BLaER1 (cell line): Measurements from ENCODE around the gene DUOXA1.
"Not testable (repeated sequence)": the region's sequence is repeated elsewhere in the genome, so short reads cannot be mapped to it uniquely, and the experiment has no call there.

Experiments
- H3K27ac ChIP-seq: shearing (Covaris generic); formaldehyde crosslinking; 2 replicates; pipeline ENCODE4 v1.8.1; 2022
- H3K27me3 ChIP-seq: shearing (Covaris generic); formaldehyde crosslinking; 2 replicates; pipeline ENCODE4 v1.8.1; 2022
- H3K36me3 ChIP-seq: shearing (Covaris generic); formaldehyde crosslinking; 2 replicates; pipeline ENCODE4 v1.8.1; 2022
- H3K4me1 ChIP-seq: shearing (Covaris generic); formaldehyde crosslinking; 2 replicates; pipeline ENCODE4 v1.8.1; 2022
- H3K4me2 ChIP-seq: shearing (Covaris generic); formaldehyde crosslinking; 2 replicates; pipeline ENCODE4 v1.8.1; 2022
- H3K4me3 ChIP-seq: shearing (Covaris generic); formaldehyde crosslinking; 2 replicates; pipeline ENCODE4 v1.8.1; 2022
- H3K9ac ChIP-seq: shearing (Covaris generic); formaldehyde crosslinking; 2 replicates; pipeline ENCODE4 v1.8.1; 2022
- H3K9me3 ChIP-seq: shearing (Covaris generic); formaldehyde crosslinking; 2 replicates; pipeline ENCODE4 v1.8.1; 2022
- H4K20me1 ChIP-seq: shearing (Covaris generic); formaldehyde crosslinking; 2 replicates; pipeline ENCODE4 v1.8.1; 2022
- Cebpa-rat ChIP-seq: shearing (Covaris generic); IDR thresholded peaks from 2 replicates; pipeline ENCODE4 v1.8.1; 2022

The DUOXA1 gene

DNA sequence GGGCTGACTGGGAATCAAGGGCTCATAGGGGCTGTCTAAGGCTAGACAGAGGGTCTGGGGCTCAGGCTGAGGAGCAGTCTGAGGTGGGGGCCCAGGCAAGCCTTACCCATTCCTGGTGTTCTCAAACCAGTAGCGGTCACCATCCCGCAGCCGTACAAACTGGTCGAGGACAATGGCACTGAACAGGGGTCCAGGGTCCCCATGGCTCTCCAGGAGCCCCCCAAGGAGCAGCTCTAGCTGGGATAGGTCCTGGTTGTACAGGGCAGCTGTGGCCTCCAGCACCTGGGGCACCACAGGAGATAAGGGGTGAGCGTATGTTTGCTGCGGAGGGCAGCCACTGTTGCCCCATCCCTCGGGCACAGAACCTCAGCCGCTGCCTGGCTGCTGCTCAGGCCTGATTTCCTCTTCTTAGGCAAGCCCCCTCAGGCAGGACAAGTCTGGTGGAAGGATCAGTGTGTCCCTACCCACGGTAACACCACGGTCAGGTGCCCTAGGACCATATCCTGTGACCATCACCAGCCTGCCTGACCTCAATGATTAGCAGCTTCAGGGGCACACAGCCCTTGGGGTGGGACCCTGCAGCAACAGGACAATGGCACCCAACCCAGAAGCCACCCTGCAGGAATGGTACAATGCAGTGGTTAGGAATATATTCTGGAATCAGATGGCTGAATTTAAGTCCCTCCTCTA, 21.6 kb downstream of the DUOXA1 start:
- Histone ChIP-seq H3K27me3 (peaks cover 18% of the 10 kb centered on the region), H3K9me3 (peaks cover 19% of the 10 kb centered on the region)

DNA sequence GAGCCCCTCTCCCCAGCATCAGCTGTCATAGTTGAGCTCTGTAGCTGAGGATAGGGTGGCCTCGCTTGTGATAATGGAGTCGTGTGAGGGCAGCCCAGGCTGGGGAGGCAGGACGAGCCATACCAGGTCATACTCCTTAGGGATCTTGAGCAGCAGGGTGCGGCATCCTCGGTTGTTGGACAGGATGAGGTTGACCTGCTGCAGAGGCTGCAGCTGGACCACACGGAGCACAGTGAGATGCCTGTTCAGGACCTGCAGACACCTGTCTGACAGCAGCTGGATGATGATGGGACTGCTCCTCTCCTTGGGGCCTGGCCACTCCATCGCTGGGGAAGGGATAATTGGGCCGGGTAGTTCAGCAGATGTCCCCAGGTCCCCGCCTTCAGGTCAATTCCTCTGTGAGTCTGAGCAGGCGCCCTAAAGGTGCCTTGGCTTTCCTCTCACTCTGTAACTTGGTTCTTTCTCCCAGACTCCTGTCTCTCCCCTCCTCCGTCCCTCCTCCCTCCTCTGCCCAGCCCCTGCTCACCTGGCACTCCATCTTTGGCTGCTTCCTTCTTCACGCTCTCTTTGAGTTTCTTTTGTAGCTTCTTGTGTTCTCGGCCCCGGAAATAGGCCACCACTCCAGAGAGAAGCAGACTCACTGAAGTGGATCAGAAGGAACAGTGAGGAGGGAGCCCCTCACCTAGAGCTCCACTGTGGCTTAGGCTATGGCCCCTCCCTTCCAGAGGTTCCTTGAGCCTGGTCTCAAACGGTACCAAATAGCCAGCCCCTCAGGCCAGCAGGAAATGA, 23.5 kb downstream of the DUOXA1 start:
- no peak overlapping the region for H3K4me3 ChIP-seq
- no peaks in the 10 kb centered on the region for H3K27me3 ChIP-seq
- peak overlapping the region; percentile 65 for H3K4me2 ChIP-seq
- H3K27ac ChIP-seq: no peak overlapping the region; the same call in 1 of the 2 replicates
- 0 out of 2 replicates have a peak, but pooled peaks cover under 1% of the 10 kb centered on the region for H3K9me3 ChIP-seq
- H3K4me1 ChIP-seq: peaks cover 16% of the 10 kb centered on the region
- no peaks in the 10 kb centered on the region for H4K20me1 ChIP-seq
- no peak for TF ChIP-seq Cebpa-rat
- H3K36me3 ChIP-seq: no peaks in the 10 kb centered on the region
- no peak overlapping the region for H3K9ac ChIP-seq

More for the DNA sequence above, 21.6 kb downstream of the DUOXA1 start:
- peaks cover 16% of the 10 kb centered on the region for H3K4me1 ChIP-seq
- no peak overlapping the region for H3K9ac ChIP-seq
- no peaks in the 10 kb centered on the region for H4K20me1 ChIP-seq
- no peaks in the 10 kb centered on the region for H3K36me3 ChIP-seq
- H3K4me2 ChIP-seq: no peak overlapping the region
- no peak for TF ChIP-seq Cebpa-rat
- no peak overlapping the region for H3K4me3 ChIP-seq
- H3K27ac ChIP-seq: no peak overlapping the region

DNA sequence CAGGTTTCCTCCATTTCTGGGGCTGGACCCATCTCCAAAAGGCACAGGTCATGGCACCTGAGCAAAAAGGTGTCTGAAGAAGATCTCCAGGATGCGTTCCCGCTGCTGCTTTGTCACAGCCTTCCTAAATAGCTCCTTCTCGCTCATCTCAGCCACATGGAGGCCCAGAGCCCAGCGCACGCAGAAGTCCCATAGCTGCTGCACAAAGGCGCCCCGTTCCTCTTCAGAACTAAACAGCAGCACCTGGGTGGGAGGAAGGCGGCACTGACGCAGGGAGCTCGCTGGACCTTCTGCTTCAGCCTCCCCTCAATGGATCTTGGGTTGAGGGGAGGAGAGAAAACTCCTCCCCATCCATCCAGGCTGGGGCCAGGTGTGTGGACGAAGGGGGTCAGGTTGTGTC, 24.1 kb downstream of the DUOXA1 start:
- Histone ChIP-seq H3K36me3 (no peaks in the 10 kb centered on the region), H3K9ac (no peak overlapping the region), H4K20me1 (no peaks in the 10 kb centered on the region), H3K4me2 (no peak overlapping the region), H3K27ac (no peak overlapping the region), H3K9me3 (no peaks in the 10 kb centered on the region), H3K27me3 (no peaks in the 10 kb centered on the region), H3K4me3 (no peak overlapping the region), H3K4me1 (peaks cover 16% of the 10 kb centered on the region)
- TF ChIP-seq Cebpa-rat: no peak

DNA sequence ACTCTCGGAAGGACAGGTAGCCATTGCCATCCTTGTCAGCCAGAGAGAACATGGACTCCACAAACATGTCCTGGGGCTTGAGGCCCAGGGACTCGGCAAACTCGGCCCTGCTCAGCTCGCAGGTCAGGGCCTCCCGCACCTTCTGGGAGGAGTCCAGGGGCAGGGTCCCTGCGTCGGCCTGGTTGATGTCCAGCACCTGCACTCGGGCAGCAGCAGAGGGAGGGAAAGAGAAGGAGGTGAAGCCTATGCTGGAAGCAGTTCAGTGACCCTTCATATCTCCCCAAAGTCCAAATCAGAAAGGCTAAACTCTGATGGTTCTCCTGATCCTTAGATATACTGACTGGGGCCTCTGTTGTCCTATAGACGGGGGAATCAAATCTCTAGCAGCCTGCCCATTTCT, 25.5 kb downstream of the DUOXA1 start:
- not testable (repeated sequence) for H3K9ac ChIP-seq, H3K4me3 ChIP-seq, H3K27ac ChIP-seq, H3K36me3 ChIP-seq, H3K4me2 ChIP-seq, H4K20me1 ChIP-seq, H3K9me3 ChIP-seq, H3K27me3 ChIP-seq
- peaks cover 16% of the 10 kb centered on the region for H3K4me1 ChIP-seq

DNA sequence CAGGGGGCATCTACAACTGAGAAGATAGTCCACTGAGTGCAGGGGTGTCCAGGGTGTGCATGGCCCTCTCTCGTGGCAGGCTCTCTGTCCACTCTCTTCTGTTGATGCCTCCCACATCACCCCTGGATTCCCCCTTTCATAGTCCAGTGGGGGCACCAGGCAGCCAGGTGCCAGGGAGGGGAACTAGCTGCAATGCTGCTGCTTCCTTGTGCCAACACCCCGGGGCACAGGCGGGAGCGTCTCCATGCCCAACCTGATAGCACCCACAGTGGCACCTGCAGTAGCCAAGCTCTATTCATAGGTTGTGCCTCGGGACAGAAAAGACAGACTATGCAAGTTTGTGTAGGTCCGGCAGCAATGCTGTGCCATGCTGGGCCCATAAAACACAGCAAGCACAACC, 27.5 kb downstream of the DUOXA1 start:
- Histone ChIP-seq H3K9ac (no peak overlapping the region), H3K9me3 (no peaks in the 10 kb centered on the region), H3K4me1 (peaks cover 16% of the 10 kb centered on the region), H3K4me2 (no peak overlapping the region), H4K20me1 (no peaks in the 10 kb centered on the region), H3K27ac (no peak overlapping the region), H3K4me3 (no peak overlapping the region), H3K36me3 (no peaks in the 10 kb centered on the region), H3K27me3 (no peaks in the 10 kb centered on the region)
- TF ChIP-seq Cebpa-rat: no peak

DNA sequence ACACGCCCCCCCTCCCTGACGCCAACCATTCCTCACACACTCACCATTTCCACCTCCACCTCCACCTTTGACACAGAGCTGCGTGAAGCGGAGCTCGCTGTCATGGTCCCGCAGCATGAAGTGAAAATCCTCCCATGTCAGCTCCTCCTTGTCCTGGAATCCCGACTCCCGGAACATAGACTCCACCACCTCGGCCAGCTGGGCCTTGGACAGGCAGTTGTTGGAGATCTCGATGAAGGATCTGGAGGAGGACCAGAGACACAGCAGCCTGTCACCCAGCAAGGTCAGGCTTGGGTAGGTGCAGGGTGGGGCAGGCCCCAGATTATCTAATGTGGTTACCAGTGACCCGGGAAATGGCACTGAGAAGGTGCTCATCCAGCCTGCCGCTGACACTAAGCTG, 27.9 kb downstream of the DUOXA1 start:
- H3K4me2 ChIP-seq: no peak overlapping the region
- TF ChIP-seq Cebpa-rat: no peak
- H3K36me3 ChIP-seq: no peaks in the 10 kb centered on the region
- no peak overlapping the region for H3K9ac ChIP-seq
- H3K9me3 ChIP-seq: no peaks in the 10 kb centered on the region
- H3K4me1 ChIP-seq: peaks cover 15% of the 10 kb centered on the region
- H4K20me1 ChIP-seq: no peaks in the 10 kb centered on the region
- H3K27ac ChIP-seq: no peak overlapping the region
- H3K4me3 ChIP-seq: no peak overlapping the region
- no peaks in the 10 kb centered on the region for H3K27me3 ChIP-seq

DNA sequence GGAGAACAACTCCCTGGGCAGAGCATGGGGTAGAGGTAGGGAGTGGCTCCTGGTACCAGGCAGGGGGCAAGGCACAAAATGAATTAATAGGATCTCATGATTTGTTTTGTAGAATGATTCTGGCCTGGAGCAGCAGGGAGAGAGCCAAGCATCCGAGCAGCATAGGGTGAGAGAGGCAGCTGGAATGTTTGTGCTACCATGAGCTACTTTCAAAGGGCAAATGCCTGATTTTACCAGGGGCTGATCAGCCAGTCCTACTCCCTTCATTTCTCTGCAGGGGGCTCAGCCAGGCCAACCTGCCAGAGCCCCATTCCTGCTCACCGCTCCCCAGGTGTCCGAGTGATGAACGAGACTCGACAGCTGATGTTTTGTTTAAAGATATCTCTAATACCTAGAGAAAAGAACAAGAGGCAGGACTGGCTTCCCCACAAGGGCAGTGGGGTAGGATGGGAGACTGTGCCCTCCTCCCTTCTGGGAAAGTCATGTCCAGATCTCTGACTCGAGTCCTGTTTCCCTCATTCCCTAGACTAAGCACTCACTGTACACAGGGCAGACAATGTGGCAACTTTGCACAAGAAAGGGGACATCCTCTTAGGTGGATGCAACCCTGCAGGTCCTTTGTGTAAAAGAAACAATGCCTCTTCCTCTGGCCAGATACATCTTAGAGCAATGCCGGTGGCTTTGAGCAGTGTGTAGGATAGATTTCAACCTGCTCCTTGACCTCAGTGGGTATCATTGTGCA, 28.6 kb downstream of the DUOXA1 start:
- no peak overlapping the region for H3K27ac ChIP-seq
- H3K9ac ChIP-seq: no peak overlapping the region
- H3K36me3 ChIP-seq: no peaks in the 10 kb centered on the region
- no peak for TF ChIP-seq Cebpa-rat
- H3K27me3 ChIP-seq: no peaks in the 10 kb centered on the region
- H3K4me2 ChIP-seq: no peak overlapping the region
- peaks cover 9% of the 10 kb centered on the region for H3K4me1 ChIP-seq
- no peaks in the 10 kb centered on the region for H3K9me3 ChIP-seq
- H3K4me3 ChIP-seq: no peak overlapping the region
- no peaks in the 10 kb centered on the region for H4K20me1 ChIP-seq

DNA sequence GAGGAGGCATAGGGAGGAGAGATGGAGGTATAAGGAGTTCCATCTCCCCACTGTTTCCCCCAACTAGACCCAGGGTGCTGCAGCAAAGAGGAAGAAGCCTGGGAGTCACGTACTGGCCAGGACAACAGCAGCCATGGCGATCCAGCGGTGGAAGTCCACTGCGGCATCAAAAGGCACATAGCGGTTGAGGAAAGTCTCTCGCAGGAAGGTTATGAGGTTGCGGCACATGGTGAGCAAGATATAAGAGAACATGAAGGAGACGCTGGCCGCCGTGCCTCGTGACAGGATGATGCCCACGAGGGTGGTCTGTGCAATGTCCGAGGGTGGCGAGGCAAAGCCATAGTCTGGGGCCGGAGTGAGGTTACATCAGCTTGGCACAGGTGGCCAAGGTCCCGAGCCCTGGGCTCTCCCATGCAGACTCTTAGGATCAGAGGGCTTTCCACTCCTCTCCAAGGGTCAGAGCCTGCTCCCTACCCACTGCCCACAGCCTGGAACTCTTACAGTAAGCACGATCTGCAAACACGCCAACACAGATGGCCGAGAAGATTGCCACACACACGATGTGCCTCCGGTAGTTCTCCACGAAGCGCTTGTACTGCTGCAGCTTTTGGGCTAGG, 30.0 kb downstream of the DUOXA1 start:
- no peaks in the 10 kb centered on the region for H3K9me3 ChIP-seq
- H3K36me3 ChIP-seq: no peaks in the 10 kb centered on the region
- no peak overlapping the region for H3K9ac ChIP-seq
- H3K4me3 ChIP-seq: no peak overlapping the region
- H3K27ac ChIP-seq: no peak overlapping the region
- no peak overlapping the region for H3K4me2 ChIP-seq
- no peaks in the 10 kb centered on the region for H3K27me3 ChIP-seq
- no peak for TF ChIP-seq Cebpa-rat
- no peaks in the 10 kb centered on the region for H4K20me1 ChIP-seq
- peaks cover 5% of the 10 kb centered on the region; the same call in 1 of the 2 replicates for H3K4me1 ChIP-seq

DNA sequence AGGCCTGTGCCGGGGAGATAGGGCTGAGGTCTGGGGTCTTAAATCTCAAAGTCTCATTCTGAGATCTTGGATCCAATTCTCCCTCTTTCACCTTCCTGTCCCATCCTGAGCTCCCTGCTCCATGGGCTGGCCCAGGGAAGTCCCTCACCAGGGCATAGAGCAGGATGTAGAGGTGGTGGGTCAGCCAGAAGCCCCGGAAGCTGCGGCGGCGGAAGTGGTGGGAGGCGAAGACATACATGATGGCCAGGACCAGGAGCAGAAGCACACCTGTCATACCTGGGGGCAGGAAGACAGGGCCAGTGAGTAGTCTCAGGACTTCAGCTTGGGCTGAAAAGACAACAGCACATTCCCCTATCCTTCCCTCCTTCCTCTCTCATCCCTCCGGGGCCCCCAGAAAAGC, 32.2 kb downstream of the DUOXA1 start:
- Histone ChIP-seq H3K9ac (no peak overlapping the region), H3K9me3 (no peaks in the 10 kb centered on the region), H4K20me1 (no peaks in the 10 kb centered on the region), H3K27me3 (no peaks in the 10 kb centered on the region), H3K4me1 (peaks cover 5% of the 10 kb centered on the region; the same call in 1 of the 2 replicates), H3K4me2 (no peak overlapping the region), H3K36me3 (no peaks in the 10 kb centered on the region), H3K27ac (no peak overlapping the region), H3K4me3 (no peak overlapping the region)
- no peak for TF ChIP-seq Cebpa-rat
